Endodermal cell (in vitro differentiated cells): ENCODE data around the gene IGSF9B. TPM values are rescaled to one million over a fixed set of nuclear protein-coding genes. Genes with fewer than 3 reads are reported as not detected.

Experiments used
- DNase-seq: peaks from one replicate; pipeline ENCODE4 v3.0.0-alpha.2; 2017
- H3K27ac ChIP-seq: 2 replicates; pipeline ENCODE4 v1.5.1; 2013; ENCODE audit warnings: mild to moderate bottlenecking, low read depth, low read length, moderate library complexity
- H3K27me3 ChIP-seq: 2 replicates; pipeline ENCODE4 v1.6.1; 2013; ENCODE audit warnings: mild to moderate bottlenecking, low read length, moderate library complexity; ENCODE audit not compliant: insufficient read depth, control insufficient read depth, poor library complexity, severe bottlenecking
- H3K36me3 ChIP-seq: 2 replicates; pipeline ENCODE4 v1.7.0; 2013; ENCODE audit warnings: mild to moderate bottlenecking, low read length, moderate library complexity; ENCODE audit not compliant: control insufficient read depth, insufficient read depth
- H3K4me1 ChIP-seq: one replicate; pipeline ENCODE4 v1.7.0; 2013; ENCODE audit warnings: low read length; ENCODE audit not compliant: control insufficient read depth, insufficient read depth
- H3K4me3 ChIP-seq: 2 replicates; pipeline ENCODE4 v1.5.1; 2013; ENCODE audit warnings: mild to moderate bottlenecking, low read length, moderate library complexity
- H3K9ac ChIP-seq: 2 replicates; pipeline ENCODE4 v1.6.1; 2013; ENCODE audit warnings: mild to moderate bottlenecking, low read length, moderate library complexity; ENCODE audit not compliant: poor library complexity, severe bottlenecking; ENCODE audit errors: extremely low read depth
- H3K9me3 ChIP-seq: 2 replicates; pipeline ENCODE4 v1.6.1; 2013; ENCODE audit warnings: mild to moderate bottlenecking, low read length, moderate library complexity; ENCODE audit not compliant: control insufficient read depth
- H3K27ac Mint-ChIP-seq: 2 replicates; pipeline ENCODE4 v1.8.0; 2020; ENCODE audit warnings: mixed read lengths
- H3K27me3 Mint-ChIP-seq: 2 replicates; pipeline ENCODE4 v1.8.0; 2021; ENCODE audit warnings: mild to moderate bottlenecking, mixed read lengths; ENCODE audit not compliant: insufficient read depth
- H3K36me3 Mint-ChIP-seq: 2 replicates; pipeline ENCODE4 v1.8.0; 2020; ENCODE audit warnings: low read depth, mixed read lengths
- H3K4me1 Mint-ChIP-seq: 2 replicates; pipeline ENCODE4 v1.8.0; 2020; ENCODE audit warnings: mixed read lengths
- H3K4me3 Mint-ChIP-seq: 2 replicates; pipeline ENCODE4 v1.8.0; 2020; ENCODE audit warnings: mild to moderate bottlenecking, moderate library complexity, mixed read lengths
- H3K9me3 Mint-ChIP-seq: 2 replicates; pipeline ENCODE4 v1.8.0; 2020; ENCODE audit warnings: mild to moderate bottlenecking, mixed read lengths
- CTCF ChIP-seq: fragments of 200-600 bp; sonication (generic); conservative IDR thresholded peaks from 2 replicates; pipeline ENCODE4 v1.5.0; 2021; ENCODE audit warnings: antibody characterized with exemption, mild to moderate bottlenecking
- WGBS, 2 experiments: methylation state at CpG; one replicate each; pipeline versions ENCODE4 v1.1.5 to v1.1.7; 2013; ENCODE audit warnings: missing lambda C conversion rate in 2 of 2, mixed read lengths in 1 of 2; ENCODE audit not compliant: insufficient coverage in 1 of 2, insufficient read length in 1 of 2; 5-methylcytosine and 5-hydroxymethylcytosine counted together
- total RNA-seq, 2 donors: library from RNA; stranded (reverse); fragmentation: NEBNext Ultra II Directional in 1 of 2; extraction: Animal tissue kit (Norgen Biotek cat#: 25700) in 1 of 2; gene quantifications; 2 replicates in 1 of 2; 3 replicates in 1 of 2; pipeline ENCODE4 v1.2.1, GENCODE V29; 2021

The IGSF9B gene
- total RNA-seq, 2 donors from 2014 or later: 14.1 to 23.0 TPM

- Mint-ChIP-seq H3K27me3 (no peaks in the 10 kb centered on the region), H3K4me1 (no peaks in the 10 kb centered on the region), H3K4me3 (no peak overlapping the region), H3K36me3 (peaks cover 27% of the 10 kb centered on the region), H3K27ac (no peak overlapping the region), H3K9me3 (no peaks in the 10 kb centered on the region)
- Histone ChIP-seq H3K9me3 (no peaks in the 10 kb centered on the region), H3K4me1 (no peaks in the 10 kb centered on the region), H3K27ac (no peak overlapping the region), H3K27me3 (no peaks in the 10 kb centered on the region), H3K36me3 (no peaks in the 10 kb centered on the region), H3K4me3 (no peak overlapping the region), H3K9ac (no peak overlapping the region)
- no peak for TF ChIP-seq CTCF
- DNase-seq: no peak
- 95 to 100% methylated on average over 6 to 15 of the region's 15 CpGs for WGBS, 2 experiments
Measured at GRCh38 chr11:133906241-133906640, 50.5 kb downstream of the IGSF9B start.

- peak overlapping the region; percentile 33 for H3K27ac Mint-ChIP-seq
- H3K4me1 ChIP-seq: no peaks in the 10 kb centered on the region
- peaks cover 27% of the 10 kb centered on the region for H3K36me3 Mint-ChIP-seq
- no peaks in the 10 kb centered on the region for H3K9me3 Mint-ChIP-seq
- no peak overlapping the region for H3K4me3 Mint-ChIP-seq
- no peak for DNase-seq
- H3K4me1 Mint-ChIP-seq: no peaks in the 10 kb centered on the region
- no peak overlapping the region for H3K27ac ChIP-seq
- no peak overlapping the region for H3K9ac ChIP-seq
- H3K9me3 ChIP-seq: no peaks in the 10 kb centered on the region
- TF ChIP-seq CTCF: no peak
- WGBS, 2 experiments: 94 to 97% methylated on average over 7 to 13 of the region's 13 CpGs
- no peaks in the 10 kb centered on the region for H3K27me3 ChIP-seq
- no peaks in the 10 kb centered on the region for H3K27me3 Mint-ChIP-seq
- H3K4me3 ChIP-seq: no peak overlapping the region
- H3K36me3 ChIP-seq: no peaks in the 10 kb centered on the region
Measured at GRCh38 chr11:133905677-133906156, 51.1 kb downstream of the IGSF9B start.

GRCh38 chr11:133904818-133905515, 51.8 kb downstream of the IGSF9B start:
- H3K36me3 ChIP-seq: no peaks in the 10 kb centered on the region
- no peaks in the 10 kb centered on the region for H3K4me1 ChIP-seq
- no peak for DNase-seq
- no peaks in the 10 kb centered on the region for H3K27me3 Mint-ChIP-seq
- H3K27ac ChIP-seq: no peak overlapping the region
- H3K36me3 Mint-ChIP-seq: peaks cover 23% of the 10 kb centered on the region
- no peaks in the 10 kb centered on the region for H3K9me3 ChIP-seq
- no peak overlapping the region for H3K4me3 Mint-ChIP-seq
- H3K4me3 ChIP-seq: no peak overlapping the region
- H3K9me3 Mint-ChIP-seq: no peaks in the 10 kb centered on the region
- 95 to 100% methylated on average over 2 to 6 of the region's 6 CpGs for WGBS, 2 experiments
- H3K27ac Mint-ChIP-seq: no peak overlapping the region
- H3K4me1 Mint-ChIP-seq: no peaks in the 10 kb centered on the region
- H3K9ac ChIP-seq: no peak overlapping the region
- TF ChIP-seq CTCF: no peak
- no peaks in the 10 kb centered on the region for H3K27me3 ChIP-seq
